HepG2 (cell line): ENCODE results near the gene PWWP2A. TPM values are rescaled to one million over a fixed set of nuclear protein-coding genes. Genes with fewer than 3 reads are reported as not detected.

Experiments
- ATAC-seq: fragments of 200-7000 bp; cut with Tn5 transposase; 3 replicates; pipeline ENCODE4 v1.9.1; 2020; ENCODE audit warnings: mild to moderate bottlenecking, moderate library complexity
- BruUV-seq: library from RNA; stranded (reverse); fragments of 400-500 nt; replicated peaks from 2 replicates; lab custom pipeline; 2021; lab: Mats Ljungman, UMichigan
- CTCF ChIA-PET: fragments of 300-600 bp; formaldehyde crosslinking; extraction: SDS; loops from one replicate; lab custom pipeline; 2021; ENCODE audit warnings: low total read pairs, inconsistent platforms, low intra/inter-chr PET ratio; lab: Yijun Ruan, JAX
- POLR2A ChIA-PET: fragments of 350-600 bp; sonication (Branson Sonifier 250); formaldehyde crosslinking; loops from one replicate; lab custom pipeline; 2020; ENCODE audit warnings: antibody characterized with exemption, inconsistent platforms; lab: Yijun Ruan, JAX
- DNase-seq: peaks from one replicate; pipeline ENCODE4 v3.0.0-alpha.2; 2015; ENCODE audit warnings: low spot score
- FAIRE-seq: peaks from 3 replicates; lab custom pipeline; 2011; peaks lifted over from hg19 to GRCh38; lab: Jason Lieb, UNC
- H2AFZ ChIP-seq: one replicate; pipeline ENCODE4 v1.6.1; 2011; ENCODE audit warnings: low read length, inconsistent platforms
- H3K27ac ChIP-seq: fragments of 300-600 bp; 3 replicates; pipeline ENCODE4 v1.8.0; 2011; ENCODE audit warnings: mixed run types, mild to moderate bottlenecking, mixed read lengths, low read length, inconsistent platforms; ENCODE audit not compliant: insufficient read depth; ENCODE audit errors: extremely low read length
- H3K27me3 ChIP-seq, 2 experiments: fragments of 200-600 bp in 1 of 2; 2 replicates in 1 of 2; 3 replicates in 1 of 2; pipeline versions ENCODE4 v1.6.0 to v1.8.0; 2011; ENCODE audit warnings: low read length in 2 of 2, mild to moderate bottlenecking in 2 of 2, moderate library complexity in 2 of 2, inconsistent platforms in 1 of 2; ENCODE audit not compliant: insufficient read depth in 2 of 2, control insufficient read depth in 1 of 2
- H3K36me3 ChIP-seq, 2 experiments: fragments of 200-600 bp in 1 of 2; replicated peaks in 1 of 2; 2 replicates in 1 of 2; 3 replicates in 1 of 2; pipeline versions ENCODE4 v1.5.1 to v1.8.0; 2011; ENCODE audit warnings: low read length in 2 of 2, inconsistent platforms in 1 of 2; ENCODE audit not compliant: insufficient read depth in 2 of 2, control insufficient read depth in 1 of 2
- H3K4me1 ChIP-seq: 2 replicates; pipeline ENCODE4 v1.5.1; 2012; ENCODE audit warnings: low read length, inconsistent platforms; ENCODE audit not compliant: insufficient read depth
- H3K4me2 ChIP-seq: 2 replicates; pipeline ENCODE4 v1.6.0; 2011; ENCODE audit warnings: low read depth, low read length, inconsistent platforms
- H3K4me3 ChIP-seq, 3 experiments: fragments of 200-600 bp in 1 of 3; sonication (generic), shearing (Covaris generic) in 1 of 3; replicated peaks in 1 of 3; 2 replicates each; pipeline ENCODE4 v1.5.1; 2011 to 2016; ENCODE audit warnings: low read length in 3 of 3, inconsistent platforms in 2 of 3, low read depth in 2 of 3, mild to moderate bottlenecking in 2 of 3, control low read depth in 1 of 3, mixed read lengths in 1 of 3; ENCODE audit not compliant: insufficient read depth in 1 of 3
- H3K79me2 ChIP-seq: one replicate; pipeline ENCODE4 v1.6.1; 2011; ENCODE audit warnings: low read length, inconsistent platforms; ENCODE audit not compliant: insufficient read depth
- H3K9ac ChIP-seq: 2 replicates; pipeline ENCODE4 v1.6.0; 2011; ENCODE audit warnings: mild to moderate bottlenecking, low read depth, low read length, inconsistent platforms; ENCODE audit not compliant: insufficient read depth
- H3K9me3 ChIP-seq: 2 replicates; pipeline ENCODE4 v1.5.1; 2012; ENCODE audit warnings: mild to moderate bottlenecking, low read length
- H4K20me1 ChIP-seq: 2 replicates; pipeline ENCODE4 v1.6.0; 2011; ENCODE audit warnings: inconsistent platforms, mild to moderate bottlenecking, low read length, moderate library complexity; ENCODE audit not compliant: insufficient read depth
- AGO2 ChIP-seq: fragments of 200-400 bp; formaldehyde crosslinking; optimal IDR thresholded peaks from 2 replicates; pipeline ENCODE3; 2017; ENCODE audit warnings: mild to moderate bottlenecking, low read depth, low read length, moderate library complexity
- ATF2 ChIP-seq: sonication (generic); formaldehyde crosslinking; IDR thresholded peaks from 2 replicates; pipeline ENCODE4 v1.4.0; 2020; ENCODE audit warnings: missing genetic modification reagents
- ATF4 ChIP-seq, 2 experiments: fragments of 450-650 bp in 1 of 2; sonication (generic) in 1 of 2; formaldehyde crosslinking; IDR thresholded peaks; 2 replicates each; pipeline versions ENCODE4 v1.5.0 to v1.8.0; 2020 to 2022; ENCODE audit warnings: mild to moderate bottlenecking in 1 of 2, missing genetic modification reagents in 1 of 2
- CENPT ChIP-seq: sonication (generic); formaldehyde crosslinking; IDR thresholded peaks from 2 replicates; pipeline ENCODE4 v1.8.0; 2022; ENCODE audit warnings: low read depth, mild to moderate bottlenecking, moderate library complexity, missing genetic modification reagents
- ELK4 ChIP-seq: sonication (generic); formaldehyde crosslinking; IDR thresholded peaks from 2 replicates; pipeline ENCODE4 v1.9.0; 2021; ENCODE audit warnings: missing genetic modification reagents, borderline replicate concordance
- GFI1 ChIP-seq: sonication (generic); formaldehyde crosslinking; IDR thresholded peaks from 2 replicates; pipeline ENCODE4 v1.5.0; 2020; ENCODE audit warnings: missing genetic modification reagents, mild to moderate bottlenecking, borderline replicate concordance
- POLR2G ChIP-seq: fragments of 200-400 bp; formaldehyde crosslinking; IDR thresholded peaks from 2 replicates; pipeline ENCODE4 v1.6.1; 2018; ENCODE audit warnings: mild to moderate bottlenecking, low read depth, low read length, moderate library complexity
- RBM39 ChIP-seq: fragments of 200-400 bp; formaldehyde crosslinking; IDR thresholded peaks from one replicate; pipeline ENCODE4 v1.6.1; 2018; ENCODE audit warnings: antibody characterized with exemption, mild to moderate bottlenecking, low read depth, low read length; ENCODE audit not compliant: poor library complexity, severe bottlenecking
- SIN3A ChIP-seq: IDR thresholded peaks from 2 replicates; pipeline ENCODE4 v1.6.1; 2011; ENCODE audit warnings: low read depth, mild to moderate bottlenecking, control low read depth, low read length, borderline replicate concordance
- U2AF2 ChIP-seq: fragments of 200-400 bp; formaldehyde crosslinking; IDR thresholded peaks from 2 replicates; pipeline ENCODE4 v1.6.1; 2017; ENCODE audit warnings: low read depth, mild to moderate bottlenecking, low read length
- WGBS: methylation state at CpG from one replicate; pipeline ENCODE4 v1.1.6; 2017; ENCODE audit warnings: low lambda C conversion rate; 5-methylcytosine and 5-hydroxymethylcytosine counted together
- in situ Hi-C: cut with HindIII; loops from 2 replicates; pipeline ENCODE4 v1.10.0; 2017; ENCODE audit warnings: low pct_unique_long_range_greater_than_20kb; ENCODE audit not compliant: extremely low pct_ligation_motif_present
- intact Hi-C: fragments of 100-400 bp; cut with micrococcal nuclease; formaldehyde crosslinking; loops from one replicate; pipeline ENCODE4 v1.10.0; 2022; ENCODE audit not compliant: unreplicated experiment
- polyA plus RNA-seq, 8 experiments: library from polyadenylated mRNA; depleted of rRNA in 3 of 8; stranded (reverse) in 7 of 8; unstranded in 1 of 8; fragments of >200 nt; fragmentation: Illumina TruSeq in 4 of 8; extraction: Trizol in 4 of 8; gene quantifications; 2 replicates each; pipeline versions ENCODE4 v1.2.1 to v1.2.3, GENCODE V29; 2011 to 2016; ENCODE audit warnings: low read depth in 4 of 8, missing spikeins in 1 of 8, mixed read lengths in 1 of 8; ENCODE audit not compliant: insufficient read depth in 1 of 8
- total RNA-seq, 5 experiments: library from RNA; depleted of rRNA; stranded (reverse); fragments of >200 nt; fragmentation: Illumina TruSeq; extraction: Trizol; gene quantifications; 2 replicates each; pipeline ENCODE4 v1.2.3, GENCODE V29; 2016; ENCODE audit warnings: low read depth in 1 of 5

Gene PWWP2A
- total and polyA plus RNA-seq, 2 of the 13 experiments (the other 11 are each of a cell fraction or from before 2014, with no cell fraction given): 7.3 to 16.9 TPM

- TF ChIP-seq ATF2 (CRISPR knock-in tag) (no peak), ELK4 (no peak), ATF4 (CRISPR knock-in tag; IDR thresholded peaks at IDR 0.05) (no peak), SIN3A (no peak), AGO2 (no peak), POLR2G (no peak)
These were observed 26.1 kb downstream of the PWWP2A start (continued) for GRCh38 chr5:160092960-160093707.

- FAIRE-seq: no peak
- BruUV-seq: no TSS peak
- TF ChIP-seq U2AF2 (no peak), RBM39 (no peak), GFI1 (CRISPR knock-in tag) (no peak), CENPT (no peak)
These were observed 26.7 kb downstream of the PWWP2A start for GRCh38 chr5:160092514-160092913.

More at GRCh38 chr5:160092514-160092913, 26.7 kb downstream of the PWWP2A start:
- Histone ChIP-seq H3K9me3 (no peaks in the 10 kb centered on the region), H3K9ac (no peak overlapping the region), H2AFZ (no peak overlapping the region), H3K4me3 (no peak overlapping the region), H3K27me3 (no peaks in the 10 kb centered on the region), H3K79me2 (no peaks in the 10 kb centered on the region), H4K20me1 (no peaks in the 10 kb centered on the region), H3K36me3 (peaks cover 5 to 25% of the 10 kb centered on the region in 2 experiments; a peak in 4 of 5 replicates), H3K27ac (no peak overlapping the region), H3K4me1 (no peaks in the 10 kb centered on the region), H3K4me2 (no peak overlapping the region)
- intact Hi-C loops: no loop called here
- POLR2A ChIA-PET: no interaction called here
- CTCF ChIA-PET: no interaction called here
- no peak for DNase-seq
- in situ Hi-C loops: no loop called here
- WGBS: 97% methylated on average over 7 of the region's 7 CpGs
- ATAC-seq: no peak
